GM12875 (cell line): Measurements from ENCODE around the gene PNO1.

Experiments
- H3K4me3 ChIP-seq: one replicate; pipeline ENCODE4 v1.5.1; 2011; ENCODE audit warnings: low read depth, low read length, control low read depth
- CTCF ChIP-seq: IDR thresholded peaks from 2 replicates; pipeline ENCODE4 v1.5.1; 2011; ENCODE audit warnings: low read depth, mild to moderate bottlenecking, control low read depth, inconsistent platforms, low read length, moderate library complexity, borderline replicate concordance; ENCODE audit not compliant: insufficient read depth

The PNO1 gene

GRCh38 chr2:68134120-68134519 lies 23.6 kb upstream of the PNO1 start:
- no peak overlapping the region for H3K4me3 ChIP-seq
- TF ChIP-seq CTCF, result no peak

GRCh38 chr2:68134554-68134953 lies 23.1 kb upstream of the PNO1 start:
- no peak for TF ChIP-seq CTCF
- H3K4me3 ChIP-seq, result no peak overlapping the region

GRCh38 chr2:68135448-68136320 lies 22.0 kb upstream of the PNO1 start:
- H3K4me3 ChIP-seq, result no peak overlapping the region
- no peak for TF ChIP-seq CTCF

- no peak for TF ChIP-seq CTCF
- no peak overlapping the region for H3K4me3 ChIP-seq
These were observed 15.8 kb upstream of the PNO1 start for GRCh38 chr2:68141875-68142274.

- H3K4me3 ChIP-seq, result no peak overlapping the region
- no peak for TF ChIP-seq CTCF
These were observed 6.7 kb upstream of the PNO1 start for GRCh38 chr2:68151037-68151436.

GRCh38 chr2:68152681-68153347 lies 4.9 kb upstream of the PNO1 start:
- no peak overlapping the region for H3K4me3 ChIP-seq
- no peak for TF ChIP-seq CTCF

GRCh38 chr2:68155618-68156017 lies 2.1 kb upstream of the PNO1 start:
- TF ChIP-seq CTCF, result no peak
- no peak overlapping the region for H3K4me3 ChIP-seq
